Panc1 (cell line): ENCODE measurements around the gene SELENOP.

Experiments used
- CTCF ChIP-seq: fragments of 450-650 bp; IDR thresholded peaks from 2 replicates; pipeline ENCODE4 v1.5.1; 2017; ENCODE audit warnings: mild to moderate bottlenecking
- POLR2AphosphoS5 ChIP-seq: IDR thresholded peaks from 2 replicates; pipeline ENCODE4 v1.6.1; 2012; ENCODE audit warnings: mild to moderate bottlenecking, low read depth, low read length, moderate library complexity
- TCF7L2 ChIP-seq: IDR thresholded peaks from 2 replicates; pipeline ENCODE4 v1.6.1; 2011; ENCODE audit warnings: mild to moderate bottlenecking, low read depth, low read length, inconsistent platforms

- TF ChIP-seq CTCF (no peak), TCF7L2 (no peak), POLR2AphosphoS5 (no peak)
These were observed 30.1 kb downstream of the SELENOP start for GRCh38 chr5:42781584-42781983.
